ENCODE data around the gene AP1B1. TPM values are rescaled to one million over a fixed set of nuclear protein-coding genes. Genes with fewer than 3 reads are reported as not detected.

AP1B1 gene
- polyA plus RNA-seq, 1 donor from 2014 or later = 43.8 TPM

DNA sequence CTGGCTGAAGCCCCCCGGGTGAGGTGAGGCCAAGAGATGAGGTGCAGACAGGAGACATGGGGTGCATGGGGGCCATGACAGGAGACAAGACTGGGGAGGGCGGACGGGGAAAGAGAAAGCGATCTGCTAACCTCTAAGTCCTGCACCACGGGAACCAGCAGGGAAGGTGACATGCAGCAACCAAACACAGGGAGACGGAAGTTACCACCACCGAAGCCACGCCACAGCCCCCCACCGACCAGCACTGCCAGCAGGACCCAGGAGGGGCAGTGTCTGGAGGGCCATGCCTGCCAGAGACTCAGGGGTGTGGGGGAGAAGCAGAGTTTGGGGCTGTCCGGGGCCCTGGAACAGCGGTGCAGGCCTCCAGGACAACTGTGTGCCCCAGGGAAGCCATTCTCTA is 58.8 kb downstream of the AP1B1 start:
- H3K9ac ChIP-seq (ENCODE audit: low read length) = no peak overlapping the region
- no peaks in the 10 kb centered on the region for H3K9me3 ChIP-seq (ENCODE audit: low read length)
- no peak overlapping the region for H3K4me3 ChIP-seq (ENCODE audit: low read length)
- H3K4me2 ChIP-seq (ENCODE audit: low read length) = no peak overlapping the region
- no peaks in the 10 kb centered on the region for H3K36me3 ChIP-seq (ENCODE audit: insufficient read depth, low read length)
- TF ChIP-seq SMC3 (conservative IDR thresholded peaks at IDR 0.05; ENCODE audit: poor library complexity) (no peak), EZH2 (IDR thresholded peaks at IDR 0.05; ENCODE audit: borderline replicate concordance, insufficient read depth, low read length, poor library complexity, severe bottlenecking) (no peak), POLR2AphosphoS5 (IDR thresholded peaks at IDR 0.05) (no peak), MXI1 (conservative IDR thresholded peaks at IDR 0.05; ENCODE audit: poor library complexity, severe bottlenecking) (no peak), RAD21 (conservative IDR thresholded peaks at IDR 0.05) (no peak), EP300 (conservative IDR thresholded peaks at IDR 0.05; ENCODE audit: poor library complexity, severe bottlenecking) (no peak), TAF1 (IDR thresholded peaks at IDR 0.05; ENCODE audit: low read depth) (no peak)
- TF ChIP-seq, protein P1, sequence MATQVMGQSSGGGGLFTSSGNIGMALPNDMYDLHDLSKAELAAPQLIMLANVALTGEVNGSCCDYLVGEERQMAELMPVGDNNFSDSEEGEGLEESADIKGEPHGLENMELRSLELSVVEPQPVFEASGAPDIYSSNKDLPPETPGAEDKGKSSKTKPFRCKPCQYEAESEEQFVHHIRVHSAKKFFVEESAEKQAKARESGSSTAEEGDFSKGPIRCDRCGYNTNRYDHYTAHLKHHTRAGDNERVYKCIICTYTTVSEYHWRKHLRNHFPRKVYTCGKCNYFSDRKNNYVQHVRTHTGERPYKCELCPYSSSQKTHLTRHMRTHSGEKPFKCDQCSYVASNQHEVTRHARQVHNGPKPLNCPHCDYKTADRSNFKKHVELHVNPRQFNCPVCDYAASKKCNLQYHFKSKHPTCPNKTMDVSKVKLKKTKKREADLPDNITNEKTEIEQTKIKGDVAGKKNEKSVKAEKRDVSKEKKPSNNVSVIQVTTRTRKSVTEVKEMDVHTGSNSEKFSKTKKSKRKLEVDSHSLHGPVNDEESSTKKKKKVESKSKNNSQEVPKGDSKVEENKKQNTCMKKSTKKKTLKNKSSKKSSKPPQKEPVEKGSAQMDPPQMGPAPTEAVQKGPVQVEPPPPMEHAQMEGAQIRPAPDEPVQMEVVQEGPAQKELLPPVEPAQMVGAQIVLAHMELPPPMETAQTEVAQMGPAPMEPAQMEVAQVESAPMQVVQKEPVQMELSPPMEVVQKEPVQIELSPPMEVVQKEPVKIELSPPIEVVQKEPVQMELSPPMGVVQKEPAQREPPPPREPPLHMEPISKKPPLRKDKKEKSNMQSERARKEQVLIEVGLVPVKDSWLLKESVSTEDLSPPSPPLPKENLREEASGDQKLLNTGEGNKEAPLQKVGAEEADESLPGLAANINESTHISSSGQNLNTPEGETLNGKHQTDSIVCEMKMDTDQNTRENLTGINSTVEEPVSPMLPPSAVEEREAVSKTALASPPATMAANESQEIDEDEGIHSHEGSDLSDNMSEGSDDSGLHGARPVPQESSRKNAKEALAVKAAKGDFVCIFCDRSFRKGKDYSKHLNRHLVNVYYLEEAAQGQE (IDR thresholded peaks at IDR 0.05; ENCODE audit: borderline replicate concordance) = no peak
- TF ChIP-seq, protein P2, sequence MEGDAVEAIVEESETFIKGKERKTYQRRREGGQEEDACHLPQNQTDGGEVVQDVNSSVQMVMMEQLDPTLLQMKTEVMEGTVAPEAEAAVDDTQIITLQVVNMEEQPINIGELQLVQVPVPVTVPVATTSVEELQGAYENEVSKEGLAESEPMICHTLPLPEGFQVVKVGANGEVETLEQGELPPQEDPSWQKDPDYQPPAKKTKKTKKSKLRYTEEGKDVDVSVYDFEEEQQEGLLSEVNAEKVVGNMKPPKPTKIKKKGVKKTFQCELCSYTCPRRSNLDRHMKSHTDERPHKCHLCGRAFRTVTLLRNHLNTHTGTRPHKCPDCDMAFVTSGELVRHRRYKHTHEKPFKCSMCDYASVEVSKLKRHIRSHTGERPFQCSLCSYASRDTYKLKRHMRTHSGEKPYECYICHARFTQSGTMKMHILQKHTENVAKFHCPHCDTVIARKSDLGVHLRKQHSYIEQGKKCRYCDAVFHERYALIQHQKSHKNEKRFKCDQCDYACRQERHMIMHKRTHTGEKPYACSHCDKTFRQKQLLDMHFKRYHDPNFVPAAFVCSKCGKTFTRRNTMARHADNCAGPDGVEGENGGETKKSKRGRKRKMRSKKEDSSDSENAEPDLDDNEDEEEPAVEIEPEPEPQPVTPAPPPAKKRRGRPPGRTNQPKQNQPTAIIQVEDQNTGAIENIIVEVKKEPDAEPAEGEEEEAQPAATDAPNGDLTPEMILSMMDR (IDR thresholded peaks at IDR 0.05; ENCODE audit: poor library complexity, severe bottlenecking) = no peak
- no peaks in the 10 kb centered on the region for H3K79me2 ChIP-seq (replicated peaks; ENCODE audit: insufficient read depth, low read length)
- H4K20me1 ChIP-seq (ENCODE audit: insufficient read depth) = no peaks in the 10 kb centered on the region
- no peak overlapping the region for H2AFZ ChIP-seq (ENCODE audit: low read depth, low read length)
- no peaks in the 10 kb centered on the region for H3K9me2 ChIP-seq (ENCODE audit: insufficient read depth, low read length)
- no peaks in the 10 kb centered on the region for H3K27me3 ChIP-seq (ENCODE audit: insufficient read depth, low read depth, low read length)
- no peaks in the 10 kb centered on the region for H3F3A ChIP-seq (ENCODE audit: insufficient read depth, low read length, poor library complexity, severe bottlenecking)
- H3K27ac ChIP-seq (ENCODE audit: low read length) = no peak overlapping the region

DNA sequence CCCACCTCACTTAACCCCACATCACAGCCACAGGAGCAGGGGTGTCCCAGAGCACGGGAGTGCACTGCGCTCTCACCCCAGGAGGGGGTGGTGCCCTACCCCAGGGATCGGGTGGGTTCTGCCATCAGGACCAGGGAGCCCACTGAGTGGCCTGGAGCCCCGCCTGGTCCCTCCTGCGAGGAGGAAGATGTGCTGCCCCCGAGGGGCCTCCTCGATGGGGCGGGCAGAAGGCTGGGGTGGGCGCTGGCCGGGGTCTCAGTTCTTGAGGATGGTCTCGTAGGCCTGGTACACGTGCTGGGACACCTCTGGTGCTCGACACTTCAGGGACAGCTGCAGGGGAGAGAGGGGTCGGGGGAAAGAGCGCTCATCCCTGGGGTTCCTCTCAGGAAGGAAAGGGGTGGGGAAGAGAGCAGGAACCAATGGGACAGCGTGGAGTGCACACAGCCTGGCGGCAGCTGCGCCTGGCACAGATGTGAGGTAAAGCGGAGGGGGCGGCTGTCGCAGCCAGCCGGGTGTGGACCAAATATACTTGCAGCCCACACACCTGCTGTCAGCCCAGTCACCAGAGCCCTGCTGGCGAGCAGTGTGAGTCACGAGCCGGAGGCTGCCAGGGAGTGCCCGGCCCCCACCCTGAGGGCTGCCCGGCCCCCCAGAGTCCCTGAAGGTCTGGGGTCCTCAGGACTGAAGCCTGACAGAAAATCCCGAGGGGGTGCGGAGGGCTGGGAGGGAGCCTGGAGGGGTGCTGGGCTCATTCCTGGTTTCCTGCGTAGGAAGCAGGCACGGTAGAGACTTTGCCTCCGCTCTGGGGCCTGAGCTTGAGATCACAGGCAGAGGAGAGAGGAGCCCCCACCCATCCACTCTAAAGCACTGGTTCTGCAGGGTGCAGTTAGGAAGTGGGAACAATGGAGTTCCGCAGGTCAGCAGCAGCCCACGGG is 59.5 kb downstream of the AP1B1 start:
- Histone ChIP-seq H3K27me3 (ENCODE audit: insufficient read depth, low read depth, low read length) (no peaks in the 10 kb centered on the region), H3K9ac (ENCODE audit: low read length) (no peak overlapping the region), H3K36me3 (ENCODE audit: insufficient read depth, low read length) (no peaks in the 10 kb centered on the region), H3K79me2 (replicated peaks; ENCODE audit: insufficient read depth, low read length) (no peaks in the 10 kb centered on the region), H4K20me1 (ENCODE audit: insufficient read depth) (no peaks in the 10 kb centered on the region), H3K27ac (ENCODE audit: low read length) (no peak overlapping the region), H3K9me2 (ENCODE audit: insufficient read depth, low read length) (no peaks in the 10 kb centered on the region), H3F3A (ENCODE audit: insufficient read depth, low read length, poor library complexity, severe bottlenecking) (no peaks in the 10 kb centered on the region), H3K4me2 (ENCODE audit: low read length) (no peak overlapping the region), H3K9me3 (ENCODE audit: low read length) (no peaks in the 10 kb centered on the region), H3K4me3 (ENCODE audit: low read length) (no peak overlapping the region), H2AFZ (ENCODE audit: low read depth, low read length) (no peak overlapping the region)
- TF ChIP-seq EZH2 (IDR thresholded peaks at IDR 0.05; ENCODE audit: borderline replicate concordance, insufficient read depth, low read length, poor library complexity, severe bottlenecking) (no peak), SMC3 (conservative IDR thresholded peaks at IDR 0.05; ENCODE audit: poor library complexity) (no peak), TAF1 (IDR thresholded peaks at IDR 0.05; ENCODE audit: low read depth) (no peak), EP300 (conservative IDR thresholded peaks at IDR 0.05; ENCODE audit: poor library complexity, severe bottlenecking) (no peak), RAD21 (conservative IDR thresholded peaks at IDR 0.05) (no peak), MXI1 (conservative IDR thresholded peaks at IDR 0.05; ENCODE audit: poor library complexity, severe bottlenecking) (no peak), POLR2AphosphoS5 (IDR thresholded peaks at IDR 0.05) (no peak)
- TF ChIP-seq, protein P2 (IDR thresholded peaks at IDR 0.05; ENCODE audit: poor library complexity, severe bottlenecking) = no peak
- TF ChIP-seq, protein P1 (IDR thresholded peaks at IDR 0.05; ENCODE audit: borderline replicate concordance) = no peak
